HG03460 (cell line): ENCODE data around the gene FAHD1.
"Not testable (repeated sequence)": the region's sequence is repeated elsewhere in the genome, so short reads cannot be mapped to it uniquely, and the experiment has no call there.

ENCODE experiments used
- ATAC-seq: cut with Tn5 transposase; IDR thresholded peaks from one replicate; pipeline ENCODE4 v1.9.1; 2021; ENCODE audit not compliant: unreplicated experiment

FAHD1 gene

GRCh38 chr16:1834096-1834495, 7.1 kb downstream of the FAHD1 start:
- ATAC-seq = no peak

- no peak for ATAC-seq
These were observed 12.5 kb downstream of the FAHD1 start for GRCh38 chr16:1839554-1839953.

GRCh38 chr16:1845985-1846384, 19.0 kb downstream of the FAHD1 start:
- no peak for ATAC-seq

GRCh38 chr16:1846416-1846815, 19.4 kb downstream of the FAHD1 start:
- no peak for ATAC-seq

GRCh38 chr16:1850981-1851380, 24.0 kb downstream of the FAHD1 start:
- no peak for ATAC-seq

GRCh38 chr16:1851793-1852192, 24.8 kb downstream of the FAHD1 start:
- ATAC-seq = no peak

- ATAC-seq = no peak
These were observed 30.6 kb downstream of the FAHD1 start for GRCh38 chr16:1857433-1858097.

GRCh38 chr16:1858189-1858865, 31.3 kb downstream of the FAHD1 start:
- ATAC-seq = no peak

- ATAC-seq = no peak
These were observed 32.6 kb downstream of the FAHD1 start for GRCh38 chr16:1859650-1860049.

GRCh38 chr16:1861730-1862129, 34.7 kb downstream of the FAHD1 start:
- ATAC-seq = no peak

- ATAC-seq = no peak
These were observed 35.4 kb downstream of the FAHD1 start for GRCh38 chr16:1862394-1862793.

- ATAC-seq = no peak
These were observed 36.9 kb downstream of the FAHD1 start for GRCh38 chr16:1863681-1864460.

- ATAC-seq = no peak
These were observed 39.1 kb downstream of the FAHD1 start for GRCh38 chr16:1865902-1866690.

- no peak for ATAC-seq
These were observed 43.5 kb downstream of the FAHD1 start for GRCh38 chr16:1870365-1871082.

- no peak for ATAC-seq
These were observed 45.1 kb downstream of the FAHD1 start, which contains the start of gene MEIOB for GRCh38 chr16:1871974-1872635. MEIOB (minus strand) TSS chr16:1872164; CDS start chr16:1868175, 3,989 bp downstream.

GRCh38 chr16:1874854-1875253, 47.8 kb downstream of the FAHD1 start:
- ATAC-seq = no peak

- not testable (repeated sequence) for ATAC-seq
These were observed 49.1 kb downstream of the FAHD1 start for GRCh38 chr16:1876066-1876465.

- no peak for ATAC-seq
These were observed 49.5 kb downstream of the FAHD1 start for GRCh38 chr16:1876468-1876867.

GRCh38 chr16:1877089-1877488, 50.1 kb downstream of the FAHD1 start:
- ATAC-seq = no peak

GRCh38 chr16:1877804-1878203, 50.8 kb downstream of the FAHD1 start:
- no peak for ATAC-seq
